ENCODE measurements around the gene FBXO31. TPM values are rescaled to one million over a fixed set of nuclear protein-coding genes. Genes with fewer than 3 reads are reported as not detected.

Gene FBXO31
- total and polyA plus RNA-seq, 2 experiments from 2014 or later, result 16.5 to 28.9 TPM

DNA sequence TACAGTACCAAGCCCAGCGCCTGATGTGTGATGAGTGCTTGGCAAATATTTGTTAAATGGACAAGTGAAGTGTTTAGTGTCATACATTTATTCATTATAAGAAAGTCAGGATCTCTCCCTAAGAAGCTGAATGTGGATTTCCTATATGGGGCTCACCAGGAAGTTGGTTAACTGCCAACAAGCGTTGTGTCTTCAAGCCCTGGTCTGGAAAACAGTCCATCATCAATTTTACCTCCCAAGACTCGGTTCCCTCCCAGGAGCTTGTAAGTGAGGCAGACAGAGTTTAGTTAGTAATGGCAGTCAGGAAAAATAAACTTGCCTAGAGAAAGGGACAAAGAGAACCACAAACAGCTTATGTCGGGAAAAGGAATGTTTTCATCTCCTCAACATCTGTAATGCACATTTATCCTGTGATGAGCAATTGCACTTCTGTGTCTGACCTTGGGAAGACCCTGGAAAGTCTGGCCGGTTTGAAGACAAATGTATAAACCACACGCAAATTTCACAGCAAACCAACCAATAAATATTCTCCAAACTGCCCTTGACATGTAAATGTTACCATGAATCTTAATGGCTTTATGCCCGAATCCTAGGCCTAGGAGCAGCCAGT is 94.7 kb downstream of the FBXO31 start:
- no peaks in the 10 kb centered on the region for H3K79me2 ChIP-seq

DNA sequence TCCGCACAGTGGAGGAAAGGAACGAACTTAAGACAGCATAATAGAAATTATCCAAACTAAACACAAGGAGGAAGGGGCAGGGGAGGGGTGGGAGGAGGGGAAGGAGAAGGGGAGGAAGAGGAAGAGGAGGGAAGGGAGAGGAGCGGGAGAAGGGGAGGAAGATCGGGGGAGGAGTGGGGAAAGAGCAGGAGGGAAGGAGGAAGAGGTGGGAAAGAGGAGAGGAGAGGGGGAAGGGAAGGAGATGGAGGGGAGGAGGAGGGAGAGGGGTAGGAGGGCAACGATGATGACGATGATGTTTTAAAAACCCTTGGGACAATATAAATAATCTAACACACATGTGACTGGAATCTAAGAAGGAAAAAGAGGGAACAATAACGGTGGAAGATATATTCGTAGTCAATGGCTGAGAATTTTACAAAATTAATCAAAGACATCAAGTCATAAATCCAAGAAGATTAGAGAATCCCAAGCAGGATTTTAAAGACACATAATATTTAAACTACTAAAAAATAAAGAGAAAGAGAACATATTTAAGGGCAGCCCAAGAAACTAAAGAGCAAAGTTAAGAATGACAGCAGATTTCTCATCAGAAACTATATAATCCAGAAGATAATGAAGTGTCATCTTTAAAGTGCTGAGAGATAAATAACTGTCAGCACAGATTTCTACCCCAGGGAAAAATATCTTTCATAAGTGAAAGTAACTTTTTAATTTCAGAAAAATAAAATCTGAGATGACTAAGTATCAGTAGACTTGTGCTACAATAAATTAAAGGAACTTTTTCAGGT is 96.5 kb downstream of the FBXO31 start:
- no peak overlapping the region for H3K4me2 ChIP-seq
- no peaks in the 10 kb centered on the region for H3K36me3 ChIP-seq (replicated peaks; ENCODE audit: insufficient read depth, low read depth)
- no peaks in the 10 kb centered on the region for H3K27me3 ChIP-seq
- no peaks in the 10 kb centered on the region for H3K9me2 ChIP-seq (replicated peaks; ENCODE audit: insufficient read depth)
- H3K79me2 ChIP-seq, result no peaks in the 10 kb centered on the region
- H4K20me1 ChIP-seq (ENCODE audit: insufficient read depth, poor library complexity, severe bottlenecking), result no peaks in the 10 kb centered on the region
- H3K4me1 ChIP-seq (ENCODE audit: insufficient read depth), result no peaks in the 10 kb centered on the region
- no peak overlapping the region for H3K27ac ChIP-seq
- 59% methylated on average over 5 of the region's 8 CpGs for WGBS (ENCODE audit: low lambda C conversion rate, missing lambda C conversion rate)
- H3K9me3 ChIP-seq (ENCODE audit: low read depth), result no peaks in the 10 kb centered on the region
- H3K4me3 ChIP-seq, result no peak overlapping the region
- no peak for TF ChIP-seq EZH2phosphoT487 (IDR thresholded peaks at IDR 0.05; ENCODE audit: low read depth, severe bottlenecking, unreplicated experiment)
- TF ChIP-seq, protein P1, sequence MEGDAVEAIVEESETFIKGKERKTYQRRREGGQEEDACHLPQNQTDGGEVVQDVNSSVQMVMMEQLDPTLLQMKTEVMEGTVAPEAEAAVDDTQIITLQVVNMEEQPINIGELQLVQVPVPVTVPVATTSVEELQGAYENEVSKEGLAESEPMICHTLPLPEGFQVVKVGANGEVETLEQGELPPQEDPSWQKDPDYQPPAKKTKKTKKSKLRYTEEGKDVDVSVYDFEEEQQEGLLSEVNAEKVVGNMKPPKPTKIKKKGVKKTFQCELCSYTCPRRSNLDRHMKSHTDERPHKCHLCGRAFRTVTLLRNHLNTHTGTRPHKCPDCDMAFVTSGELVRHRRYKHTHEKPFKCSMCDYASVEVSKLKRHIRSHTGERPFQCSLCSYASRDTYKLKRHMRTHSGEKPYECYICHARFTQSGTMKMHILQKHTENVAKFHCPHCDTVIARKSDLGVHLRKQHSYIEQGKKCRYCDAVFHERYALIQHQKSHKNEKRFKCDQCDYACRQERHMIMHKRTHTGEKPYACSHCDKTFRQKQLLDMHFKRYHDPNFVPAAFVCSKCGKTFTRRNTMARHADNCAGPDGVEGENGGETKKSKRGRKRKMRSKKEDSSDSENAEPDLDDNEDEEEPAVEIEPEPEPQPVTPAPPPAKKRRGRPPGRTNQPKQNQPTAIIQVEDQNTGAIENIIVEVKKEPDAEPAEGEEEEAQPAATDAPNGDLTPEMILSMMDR (IDR thresholded peaks at IDR 0.05; ENCODE audit: poor library complexity), result no peak
- no peak for TF ChIP-seq EZH2 (IDR thresholded peaks at IDR 0.05; ENCODE audit: borderline replicate concordance)
- H2AFZ ChIP-seq, result no peak overlapping the region
- DNase-seq (ENCODE audit: low spot score), result no peak

More for the DNA sequence above, 94.7 kb downstream of the FBXO31 start:
- H3K27ac ChIP-seq, result no peak overlapping the region
- no peaks in the 10 kb centered on the region for H3K27me3 ChIP-seq
- DNase-seq (ENCODE audit: low spot score), result no peak
- H2AFZ ChIP-seq, result no peak overlapping the region
- no peaks in the 10 kb centered on the region for H3K9me3 ChIP-seq (ENCODE audit: low read depth)
- H3K36me3 ChIP-seq (replicated peaks; ENCODE audit: insufficient read depth, low read depth), result no peaks in the 10 kb centered on the region
- no peaks in the 10 kb centered on the region for H4K20me1 ChIP-seq (ENCODE audit: insufficient read depth, poor library complexity, severe bottlenecking)
- H3K4me1 ChIP-seq (ENCODE audit: insufficient read depth), result no peaks in the 10 kb centered on the region
- no peak overlapping the region for H3K4me3 ChIP-seq
- H3K4me2 ChIP-seq, result no peak overlapping the region
- 69% methylated on average over 7 of the region's 7 CpGs for WGBS (ENCODE audit: low lambda C conversion rate, missing lambda C conversion rate)
- H3K9me2 ChIP-seq (replicated peaks; ENCODE audit: insufficient read depth), result no peaks in the 10 kb centered on the region
- no peak for TF ChIP-seq EZH2phosphoT487 (IDR thresholded peaks at IDR 0.05; ENCODE audit: low read depth, severe bottlenecking, unreplicated experiment)
- TF ChIP-seq, protein P1 (IDR thresholded peaks at IDR 0.05; ENCODE audit: poor library complexity), result no peak
- TF ChIP-seq EZH2 (IDR thresholded peaks at IDR 0.05; ENCODE audit: borderline replicate concordance), result no peak

DNA sequence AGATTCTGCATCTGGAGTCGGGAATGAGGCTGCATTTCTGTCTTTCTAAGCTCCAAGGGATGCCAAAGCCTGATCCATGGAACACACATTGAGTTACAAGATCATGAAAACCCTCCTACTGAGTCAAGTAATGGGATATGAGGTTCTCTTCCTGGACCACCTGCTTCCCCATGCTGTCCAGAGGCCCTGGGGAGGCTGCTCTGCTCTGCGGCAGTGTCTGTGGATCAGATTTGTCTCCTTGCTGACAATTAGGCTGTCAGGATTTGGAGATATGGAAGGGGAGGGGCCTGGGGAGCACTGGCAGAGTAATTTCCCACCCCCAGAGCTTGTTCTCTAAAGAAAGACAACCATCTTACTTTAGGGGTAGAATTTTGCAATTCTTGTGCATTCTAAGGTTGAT is 99.4 kb downstream of the FBXO31 start:
- H3K4me1 ChIP-seq (ENCODE audit: insufficient read depth), result no peaks in the 10 kb centered on the region
- H3K79me2 ChIP-seq, result no peaks in the 10 kb centered on the region
- no peaks in the 10 kb centered on the region for H3K9me3 ChIP-seq (ENCODE audit: low read depth)
- no peaks in the 10 kb centered on the region for H3K9me2 ChIP-seq (replicated peaks; ENCODE audit: insufficient read depth)
- no peak overlapping the region for H3K4me2 ChIP-seq
- no peak overlapping the region for H3K27ac ChIP-seq
- no peak for DNase-seq (ENCODE audit: low spot score)
- H3K4me3 ChIP-seq, result no peak overlapping the region
- TF ChIP-seq EZH2 (IDR thresholded peaks at IDR 0.05; ENCODE audit: borderline replicate concordance), result no peak
- TF ChIP-seq EZH2phosphoT487 (IDR thresholded peaks at IDR 0.05; ENCODE audit: low read depth, severe bottlenecking, unreplicated experiment), result no peak
- TF ChIP-seq, protein P1 (IDR thresholded peaks at IDR 0.05; ENCODE audit: poor library complexity), result no peak
- 72% methylated on average over 2 of the region's 2 CpGs for WGBS (ENCODE audit: low lambda C conversion rate, missing lambda C conversion rate)
- H2AFZ ChIP-seq, result no peak overlapping the region
- H3K27me3 ChIP-seq, result no peaks in the 10 kb centered on the region
- H4K20me1 ChIP-seq (ENCODE audit: insufficient read depth, poor library complexity, severe bottlenecking), result no peaks in the 10 kb centered on the region
- no peaks in the 10 kb centered on the region for H3K36me3 ChIP-seq (replicated peaks; ENCODE audit: insufficient read depth, low read depth)
